DLD1 (cell line): ENCODE measurements around the gene SIRT7.

ENCODE experiments used
- in situ Hi-C: cut with HindIII; loops from 2 replicates; pipeline ENCODE4 v1.10.0; 2017; ENCODE audit warnings: low sequenced_read_pairs

Gene SIRT7

DNA sequence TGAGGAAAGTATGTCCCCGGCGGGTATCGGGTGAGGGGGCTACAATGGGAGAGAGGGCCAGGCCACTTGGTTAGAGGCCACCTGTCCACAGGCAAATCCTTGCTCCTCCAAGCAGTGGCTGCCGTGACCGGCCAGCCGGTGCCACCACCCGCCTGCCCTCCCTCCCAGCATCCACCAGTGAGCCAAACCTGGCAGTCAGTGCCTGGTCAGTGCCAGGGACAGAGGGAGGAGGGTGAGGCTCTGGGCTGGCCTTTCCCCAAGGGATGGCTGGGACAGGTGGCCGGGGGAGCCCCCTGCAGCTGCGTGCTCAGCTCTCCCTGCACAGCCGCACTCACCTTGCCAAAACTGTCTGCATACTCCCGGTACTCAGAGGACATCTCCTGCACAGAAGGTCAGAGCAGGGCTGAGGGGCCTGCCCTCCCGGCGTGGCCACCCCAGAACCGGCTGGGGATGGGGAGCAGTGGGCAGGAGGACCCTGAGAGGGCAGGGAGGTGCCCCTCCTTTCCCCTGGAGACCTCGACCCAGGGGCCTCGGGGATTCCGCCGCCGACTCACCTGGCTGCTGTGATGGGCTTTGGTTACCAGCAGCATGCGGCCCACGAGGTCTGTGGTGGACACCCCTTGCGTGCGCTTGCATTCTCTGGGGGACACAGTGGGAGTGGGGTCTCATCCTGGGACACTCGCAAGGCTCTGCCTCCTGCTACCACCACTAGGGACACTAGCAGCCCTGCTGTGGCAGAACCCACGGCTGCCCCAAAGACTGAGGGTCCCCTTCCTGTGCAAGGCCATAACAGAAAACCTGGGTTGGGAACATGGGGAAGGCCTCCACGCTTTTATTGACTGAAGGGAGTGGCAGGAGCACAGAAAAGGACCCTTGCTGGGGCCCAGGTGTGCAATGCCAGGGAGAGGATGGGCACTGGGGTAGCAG lies 10.5 kb downstream of the SIRT7 start:
- in situ Hi-C loops, result no loop called here

DNA sequence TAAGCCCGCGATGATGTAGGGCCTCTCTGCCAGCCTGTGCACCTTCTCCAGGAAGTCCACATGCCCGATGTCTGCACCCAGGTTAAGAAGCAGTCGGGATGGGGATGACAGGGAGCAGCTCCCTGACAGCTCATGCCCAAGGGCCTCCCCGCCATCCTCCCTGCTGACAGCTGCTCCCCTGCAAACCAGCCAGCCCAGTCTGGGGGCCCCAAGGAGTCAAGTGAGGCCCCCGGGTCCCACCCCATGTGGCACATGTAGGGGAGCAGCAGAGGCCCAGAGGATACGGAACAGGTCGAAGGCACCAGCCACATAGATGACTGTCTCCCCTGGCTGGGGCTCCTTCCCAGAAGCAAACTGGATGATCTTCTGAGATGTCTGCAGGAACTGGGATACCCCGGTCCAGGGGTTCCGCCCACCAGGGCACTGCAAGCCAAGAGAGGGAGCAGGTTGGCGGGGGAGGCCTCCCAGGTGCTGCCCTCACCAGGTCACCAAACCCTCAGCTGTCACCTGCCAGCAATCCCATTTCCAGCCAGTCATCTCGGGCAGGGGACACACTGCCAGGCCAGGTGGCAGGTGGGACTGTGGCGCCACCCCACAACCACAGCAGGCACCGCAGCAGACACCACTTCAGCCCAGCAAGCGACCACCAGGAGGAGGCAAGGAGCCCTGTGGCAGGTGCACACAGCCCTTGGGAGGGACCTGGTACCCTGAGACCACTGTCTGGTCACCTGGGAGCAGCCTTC lies 11.3 kb downstream of the SIRT7 start:
- in situ Hi-C loops, result no loop called here

DNA sequence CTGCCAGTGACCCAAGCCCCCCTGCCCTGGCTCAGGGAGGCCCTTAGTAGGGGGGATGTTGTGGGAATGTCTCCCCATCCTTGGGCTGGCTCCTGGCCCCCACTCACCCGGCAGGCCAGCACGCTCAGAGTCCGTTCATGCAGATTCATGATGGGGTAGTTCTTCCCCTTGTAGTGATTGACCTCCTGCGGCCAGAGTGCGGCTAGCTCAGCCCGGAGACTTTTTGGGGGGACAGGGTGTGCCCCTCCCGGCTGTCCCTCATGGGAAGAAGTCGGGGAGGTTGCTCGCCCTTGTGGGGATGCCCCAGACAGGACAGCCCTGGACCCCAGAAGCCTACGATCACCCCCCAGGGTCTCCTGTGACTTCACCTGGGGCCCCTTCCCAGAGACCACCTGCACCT lies 12.0 kb downstream of the SIRT7 start:
- in situ Hi-C loops, result no loop called here

DNA sequence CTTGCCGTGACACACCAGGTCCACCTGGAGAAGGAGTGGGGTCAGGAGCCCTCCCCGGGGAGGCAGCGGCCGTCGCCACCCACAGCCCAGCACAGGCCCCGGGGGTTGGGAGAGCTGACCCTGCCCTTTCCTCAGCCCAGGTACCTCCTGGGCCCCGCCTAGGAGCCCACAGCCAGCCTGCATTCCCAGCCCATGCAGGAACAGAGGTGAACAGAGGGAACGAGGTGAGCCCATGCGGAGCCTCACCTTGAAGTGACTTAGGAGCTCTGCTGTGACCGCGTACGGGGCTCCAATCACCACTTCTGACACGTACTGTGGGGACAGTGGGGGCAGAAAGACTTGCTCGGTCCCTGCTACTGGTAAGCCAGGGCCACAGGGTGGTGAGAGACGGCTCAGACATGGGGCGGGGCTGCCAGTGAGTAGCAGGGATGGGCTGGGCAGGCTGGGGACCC lies 12.5 kb downstream of the SIRT7 start:
- in situ Hi-C loops, result no loop called here

DNA sequence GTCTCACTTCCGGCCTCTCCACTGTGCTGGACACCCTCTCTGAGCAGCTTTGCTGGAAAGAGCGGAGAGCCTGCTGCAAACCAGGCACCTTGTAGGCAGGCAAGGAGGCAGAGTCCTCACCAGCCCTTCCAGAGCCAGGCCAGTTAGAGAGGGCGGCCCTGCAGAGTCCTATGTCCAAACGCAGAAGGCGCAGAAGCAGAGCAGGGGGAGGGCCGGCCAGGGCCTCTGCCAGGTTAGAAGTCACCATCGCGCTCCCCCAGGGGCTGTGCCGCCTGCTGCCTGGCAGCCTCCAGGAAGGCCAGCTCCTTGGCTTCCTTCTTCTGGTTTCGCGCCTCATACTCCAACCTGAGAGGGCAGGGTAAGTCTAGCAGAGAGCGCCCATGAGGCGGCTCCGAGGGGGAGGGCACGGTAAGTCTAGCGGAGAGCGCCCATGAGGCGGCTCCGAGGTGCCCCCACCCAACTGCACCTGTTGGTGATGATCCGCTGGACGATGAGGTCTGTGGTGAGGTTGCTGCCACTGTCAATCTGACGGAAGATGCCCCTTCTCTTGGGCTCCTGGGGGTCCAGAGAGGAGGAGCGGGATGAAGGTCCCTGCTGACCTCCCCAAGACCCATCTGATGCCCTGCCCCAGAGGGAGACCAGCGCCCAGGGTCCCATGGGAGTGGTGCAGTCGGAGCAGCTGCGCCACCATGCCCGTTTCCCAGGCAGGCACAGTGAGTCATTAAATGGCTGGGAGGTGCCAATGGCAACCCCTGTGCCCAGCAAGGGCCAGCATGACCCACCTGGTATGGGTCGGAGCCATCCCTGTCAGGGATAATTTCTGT lies 13.2 kb downstream of the SIRT7 start:
- in situ Hi-C loops, result no loop called here

DNA sequence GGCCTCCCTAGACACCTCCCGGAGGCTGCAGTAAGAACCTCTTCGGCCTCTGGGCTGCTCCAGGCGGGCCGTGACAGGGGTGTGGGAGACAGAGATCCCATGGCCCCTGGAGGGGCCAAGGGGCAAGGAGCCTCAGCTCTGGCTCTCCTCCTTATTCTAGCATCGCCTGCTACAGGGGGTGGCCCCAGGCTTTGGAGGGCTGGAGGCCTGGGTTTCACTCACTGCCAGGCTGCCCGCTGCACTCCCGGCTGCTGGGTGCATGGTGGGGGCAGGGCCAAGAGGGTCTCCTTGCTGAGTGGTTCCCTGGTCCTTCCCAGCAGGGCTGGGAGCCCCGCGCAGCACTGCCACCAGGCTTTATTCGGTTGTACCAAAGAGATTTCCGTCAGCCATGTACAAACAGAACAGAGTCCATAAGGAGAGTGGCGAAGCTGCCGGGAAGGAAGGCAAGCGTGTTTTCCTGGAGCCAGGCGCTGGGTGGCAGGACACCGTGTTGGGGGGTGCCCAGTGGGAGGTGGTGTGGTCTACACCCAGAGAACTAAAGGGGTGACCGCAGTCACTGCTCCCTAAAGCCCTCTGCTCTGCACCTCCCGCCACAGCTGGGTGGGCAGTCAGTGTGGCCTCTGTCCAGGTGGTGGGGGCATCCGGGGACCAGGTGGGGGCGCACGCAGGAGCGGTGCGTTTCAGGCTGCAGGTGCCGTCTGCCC lies 13.9 kb downstream of the SIRT7 start:
- in situ Hi-C loops, result no loop called here

DNA sequence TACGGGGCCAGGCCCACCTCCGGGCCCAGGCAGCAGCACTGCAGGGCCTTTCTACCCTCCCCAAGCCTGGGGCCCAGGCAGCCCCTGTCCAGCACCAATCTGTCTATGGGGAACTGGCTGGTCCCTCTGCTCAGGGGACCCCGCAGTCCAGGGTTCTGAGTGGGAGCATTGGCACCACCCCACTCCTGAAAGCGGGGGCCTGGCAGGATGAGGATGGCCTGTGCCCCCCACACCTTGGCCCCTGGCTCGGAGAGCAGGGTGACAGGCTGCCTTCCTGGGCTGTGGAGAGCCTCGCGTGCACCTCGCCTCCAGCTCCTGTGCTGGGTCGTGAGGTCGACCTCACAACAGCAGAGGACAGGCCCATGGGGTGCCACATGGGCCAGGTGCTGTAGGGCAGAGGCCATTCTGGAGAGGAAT lies 14.6 kb downstream of the SIRT7 start:
- in situ Hi-C loops, result no loop called here

DNA sequence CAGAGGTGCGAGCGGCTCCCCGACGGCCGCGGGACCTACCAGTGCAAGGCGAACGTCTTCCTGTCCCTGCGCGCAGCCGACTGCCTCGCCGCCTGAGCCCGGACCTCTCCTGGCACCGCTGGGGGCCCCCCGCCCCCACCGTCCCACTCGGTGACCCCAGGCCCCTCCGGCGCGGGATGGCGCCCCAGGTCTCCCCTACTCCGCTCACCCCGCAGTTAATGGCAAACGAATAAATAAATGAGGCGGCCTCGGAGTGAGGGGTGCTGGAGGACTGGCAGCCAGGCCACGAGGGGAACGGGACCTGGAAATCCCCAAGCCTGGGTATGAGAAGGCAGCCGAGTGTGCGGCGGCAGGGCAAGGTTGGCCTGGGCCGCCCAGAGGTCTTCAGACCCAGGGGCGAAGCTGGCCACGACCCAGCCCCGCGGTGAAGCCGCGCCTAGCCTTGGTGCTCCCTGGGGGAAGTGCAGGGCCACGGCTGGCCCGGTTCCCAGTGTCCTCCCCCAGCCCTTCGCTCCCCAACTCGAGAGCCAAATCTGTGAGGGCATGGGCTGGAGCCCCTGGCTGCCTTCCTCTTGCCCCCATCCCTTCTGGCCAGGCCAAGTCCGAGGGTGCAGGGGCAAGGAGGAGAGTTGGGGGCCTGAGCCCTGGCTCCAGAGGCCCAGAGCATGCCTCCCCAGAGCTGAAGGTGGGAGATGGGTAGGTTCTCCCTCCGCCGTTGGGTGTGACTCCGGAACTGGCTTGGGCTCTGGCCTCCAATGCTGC lies 15.1 kb downstream of the SIRT7 start:
- in situ Hi-C loops, result no loop called here

DNA sequence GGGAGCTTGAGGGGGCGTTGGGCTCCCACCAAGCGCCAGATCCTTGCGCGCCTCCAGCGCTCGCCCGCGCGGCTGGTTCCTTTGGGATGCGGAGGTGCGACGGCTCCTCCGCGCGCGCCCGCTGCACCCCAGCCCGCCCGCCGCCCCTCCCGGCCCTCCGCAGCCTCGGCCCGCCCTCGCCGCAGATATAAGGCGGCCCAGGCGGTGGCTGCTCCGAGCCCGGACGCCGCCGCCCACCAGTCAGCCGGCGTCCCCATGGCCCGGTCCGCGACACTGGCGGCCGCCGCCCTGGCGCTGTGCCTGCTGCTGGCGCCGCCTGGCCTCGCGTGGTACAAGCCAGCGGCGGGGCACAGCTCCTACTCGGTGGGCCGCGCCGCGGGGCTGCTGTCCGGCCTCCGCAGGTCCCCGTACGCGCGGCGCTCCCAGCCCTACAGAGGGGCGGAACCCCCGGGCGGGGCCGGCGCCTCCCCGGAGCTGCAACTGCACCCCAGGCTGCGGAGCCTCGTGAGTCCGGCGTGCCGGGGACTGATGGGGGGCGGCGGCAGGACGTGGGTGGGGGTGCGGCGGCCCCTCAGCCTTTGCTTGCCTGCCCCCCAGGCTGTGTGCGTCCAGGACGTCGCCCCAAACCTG lies 15.8 kb downstream of the SIRT7 start, which contains the start of gene NPB:
TSS of gene NPB (plus strand) at position 216 of the 630 bp plus-strand sequence. CDS start at position 256, 40 bp downstream.
- in situ Hi-C loops, result no loop called here

DNA sequence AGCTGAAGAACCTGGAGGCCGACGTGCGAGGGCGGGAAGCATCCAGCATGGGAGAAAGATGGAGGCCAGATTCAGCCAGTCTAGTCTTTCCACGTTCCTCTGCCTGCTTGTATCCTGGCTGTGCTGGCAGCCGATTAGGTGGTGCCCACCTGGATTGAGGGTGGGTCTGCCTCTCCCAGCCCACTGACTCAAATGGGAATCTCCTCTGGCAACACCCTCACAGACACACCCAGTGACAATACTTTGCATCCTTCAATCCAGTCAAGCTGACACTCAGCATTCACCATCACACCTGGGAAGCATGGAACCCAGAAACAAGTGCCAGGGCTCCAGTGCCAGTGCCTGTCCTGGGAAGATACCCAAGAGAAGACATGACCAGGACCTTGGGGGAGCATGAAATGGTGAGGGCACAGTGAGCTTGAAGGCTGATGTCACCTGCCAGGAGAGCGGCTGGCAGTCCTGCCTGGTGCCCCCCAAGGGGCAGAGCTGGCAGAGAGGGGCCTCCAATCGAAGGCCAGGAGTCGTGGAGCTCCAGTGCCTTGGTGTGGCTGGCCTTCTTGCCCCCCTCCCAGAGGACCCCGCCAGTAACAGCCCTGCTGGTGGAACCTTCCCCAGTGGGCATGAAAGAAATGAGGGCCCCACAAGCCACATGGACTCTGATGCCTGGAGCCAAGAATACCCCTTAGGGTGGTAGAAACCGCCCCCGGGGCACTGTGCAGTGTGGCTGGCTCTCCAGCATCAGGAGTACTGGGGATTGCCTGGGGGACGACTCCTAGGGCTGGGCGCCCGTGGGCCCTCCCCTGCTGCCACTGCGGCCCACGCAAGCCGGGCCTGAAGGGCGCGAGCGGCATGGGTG lies 16.6 kb downstream of the SIRT7 start:
- in situ Hi-C loops, result no loop called here

DNA sequence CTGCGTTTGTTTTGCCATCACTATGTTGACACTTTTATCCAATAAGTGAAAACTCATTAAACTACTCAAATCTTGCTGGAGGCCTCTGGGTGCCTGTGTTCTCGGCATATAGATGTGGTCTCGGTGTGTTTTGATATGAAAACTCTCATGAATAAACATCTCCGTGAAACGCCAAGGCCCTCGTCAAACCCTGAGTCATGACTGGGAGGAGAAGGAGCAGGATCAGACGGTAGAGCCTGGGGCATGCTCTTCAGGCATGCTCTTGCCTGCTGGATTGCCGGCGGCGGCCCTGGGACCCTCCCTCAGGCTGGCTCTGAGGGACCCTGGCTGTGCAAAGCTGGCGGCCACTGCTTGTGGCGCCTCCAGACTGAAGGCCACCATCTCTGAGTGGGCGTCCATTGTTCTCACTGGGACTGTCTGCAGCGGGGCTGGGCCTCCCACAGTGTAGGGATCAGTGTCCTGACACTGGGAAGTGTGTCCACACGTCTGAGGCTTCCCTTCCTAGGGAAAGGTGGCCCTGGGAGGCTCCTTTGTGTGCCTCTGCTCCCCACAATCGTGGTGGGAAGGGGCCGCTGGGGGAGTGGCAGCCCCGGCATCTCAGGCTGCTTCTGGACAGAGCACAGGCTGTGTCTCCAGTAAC lies 17.7 kb downstream of the SIRT7 start:
- in situ Hi-C loops, result no loop called here

DNA sequence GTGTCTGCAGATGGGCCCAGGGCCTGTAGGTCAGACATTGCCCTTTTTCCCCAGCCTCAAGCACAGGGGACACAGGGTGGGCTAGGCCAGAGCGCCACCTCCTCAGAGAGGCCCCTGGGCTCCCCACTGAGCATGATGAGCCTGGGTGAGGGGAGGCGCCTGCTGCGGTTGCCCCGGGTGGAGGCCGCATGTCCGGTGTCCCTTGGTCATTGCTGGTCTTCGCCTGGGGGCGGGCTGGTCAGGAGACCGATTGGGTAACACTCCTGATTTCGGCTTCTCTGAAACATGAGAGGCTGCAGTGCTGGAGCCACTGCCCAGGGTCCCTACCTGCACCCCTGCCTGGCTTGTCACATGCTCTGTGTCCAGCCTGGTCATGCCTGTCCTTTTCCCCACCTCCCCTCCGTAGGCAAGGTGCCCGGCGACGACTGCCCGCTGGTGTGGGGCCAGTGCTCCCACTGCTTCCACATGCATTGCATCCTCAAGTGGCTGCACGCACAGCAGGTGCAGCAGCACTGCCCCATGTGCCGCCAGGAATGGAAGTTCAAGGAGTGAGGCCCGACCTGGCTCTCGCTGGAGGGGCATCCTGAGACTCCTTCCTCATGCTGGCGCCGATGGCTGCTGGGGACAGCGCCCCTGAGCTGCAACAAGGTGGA lies 18.3 kb downstream of the SIRT7 start:
- in situ Hi-C loops, result no loop called here

DNA sequence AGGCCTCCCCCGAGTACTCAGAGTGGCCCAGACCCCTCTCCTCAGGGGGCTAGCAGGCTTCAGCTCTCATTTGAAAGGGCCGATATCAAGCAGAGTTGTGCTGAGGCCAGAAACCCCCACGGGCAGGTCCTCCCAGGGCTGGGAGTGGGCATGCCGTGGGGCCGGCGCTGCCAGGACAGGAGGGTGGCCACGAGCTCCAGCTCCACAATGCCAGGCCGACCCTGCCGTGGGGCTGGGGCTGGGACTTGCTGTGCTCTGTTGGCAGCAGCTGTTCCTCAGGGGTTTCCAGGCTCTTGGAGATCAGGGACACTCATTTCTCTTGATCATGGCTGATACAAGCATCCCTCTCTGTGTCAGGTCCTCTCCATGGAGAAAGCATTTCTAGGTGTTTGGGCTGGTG lies 19.1 kb downstream of the SIRT7 start:
- in situ Hi-C loops, result no loop called here

DNA sequence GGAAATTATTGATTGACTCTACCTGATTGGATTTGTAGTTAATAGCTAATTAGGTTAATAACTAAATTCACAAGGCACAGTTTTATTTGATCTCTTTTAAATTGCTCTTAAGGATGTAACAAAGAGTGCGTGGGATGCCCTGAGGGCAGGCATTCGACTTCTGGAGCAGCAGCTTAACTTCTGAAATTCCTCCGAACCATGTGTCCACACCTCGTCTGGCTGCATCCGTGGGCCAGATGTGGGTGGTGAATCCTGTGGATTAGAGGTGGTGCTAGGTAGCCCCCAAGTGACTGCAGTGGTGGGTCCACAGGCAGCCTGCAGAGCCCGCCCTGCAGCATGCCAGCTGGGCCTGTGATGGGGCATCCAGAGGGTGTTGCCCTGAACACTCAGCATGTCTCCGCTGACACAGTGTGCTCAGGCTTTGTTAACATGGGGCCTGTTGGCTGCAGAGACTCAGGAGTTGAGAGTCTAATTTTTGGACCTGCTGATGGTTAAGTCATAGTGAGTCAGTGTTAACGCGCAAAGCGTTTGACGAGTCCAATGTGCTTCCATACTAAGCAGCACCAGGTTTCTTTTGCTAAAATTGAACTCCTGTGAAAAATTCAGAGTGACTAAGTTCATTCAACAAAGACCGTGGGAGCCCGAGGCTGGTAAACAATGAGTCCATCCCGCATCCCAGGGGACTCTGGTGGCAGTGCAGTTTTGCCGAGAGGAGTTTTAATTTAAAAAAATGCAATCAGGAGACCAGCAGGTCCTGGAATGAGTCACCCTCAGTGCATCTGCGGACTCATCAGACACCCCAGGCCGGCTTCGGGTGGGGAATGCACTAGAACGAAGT lies 19.7 kb downstream of the SIRT7 start:
- in situ Hi-C loops, result no loop called here

DNA sequence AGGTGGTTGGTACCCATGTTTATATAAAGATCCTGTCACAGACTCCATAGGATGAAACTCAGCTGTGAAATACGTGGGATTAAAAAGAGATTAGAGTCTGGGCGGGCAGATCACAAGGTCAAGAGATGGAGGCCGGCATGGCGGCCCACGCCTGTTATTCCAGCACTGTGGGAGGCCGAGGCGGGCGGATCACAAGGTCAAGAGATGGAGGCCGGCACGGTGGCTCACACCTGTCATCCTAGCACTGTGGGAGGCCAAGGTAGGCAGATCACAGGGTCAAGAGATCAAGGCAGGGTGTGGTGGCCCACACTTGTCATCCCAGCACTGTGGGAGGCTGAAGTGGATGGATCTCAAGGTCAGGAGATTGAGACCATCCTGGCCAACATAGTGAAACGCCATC lies 22.6 kb downstream of the SIRT7 start:
- in situ Hi-C loops, result no loop called here

DNA sequence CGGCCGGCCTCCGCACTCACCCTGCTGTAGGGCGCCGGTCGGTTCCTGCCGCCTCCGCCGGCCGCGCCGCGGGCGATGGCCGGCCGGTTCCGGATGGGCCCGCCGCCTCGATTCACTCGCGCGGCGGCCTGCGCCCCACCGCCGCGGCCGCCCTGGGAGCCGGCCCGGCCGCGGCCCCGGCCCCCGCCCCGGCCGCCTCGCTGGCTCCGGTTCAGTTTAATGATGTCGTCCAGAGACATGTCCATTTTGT lies 26.7 kb downstream of the SIRT7 start:
- in situ Hi-C loops, result no loop called here
